ENCODE measurements around the gene NEK1. TPM values are rescaled to one million over a fixed set of nuclear protein-coding genes. Genes with fewer than 3 reads are reported as not detected.

The NEK1 gene
- polyA plus RNA-seq, 1 of the 3 experiments (the other 2 are of a cell fraction): 2.0 TPM

DNA sequence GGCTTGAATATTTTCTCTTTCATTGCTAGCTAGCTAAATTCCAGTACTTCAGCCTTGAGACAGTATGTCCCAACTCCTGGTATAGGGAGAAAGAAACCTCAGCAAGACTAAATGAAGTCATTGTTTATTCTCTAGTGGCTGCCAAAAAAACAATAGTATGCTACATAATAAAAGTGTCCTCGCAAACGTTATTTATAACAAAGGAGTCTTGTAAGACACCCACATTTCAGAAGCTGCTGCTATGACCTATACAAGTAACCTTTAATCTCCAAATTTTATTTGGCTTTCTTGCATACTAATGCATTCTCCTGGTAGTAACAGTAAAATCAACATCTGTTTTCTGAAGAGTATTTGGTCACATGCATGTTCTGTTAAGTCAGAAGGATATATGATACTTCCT is 28.8 kb downstream of the NEK1 start (continued):
- TF ChIP-seq, protein P1, sequence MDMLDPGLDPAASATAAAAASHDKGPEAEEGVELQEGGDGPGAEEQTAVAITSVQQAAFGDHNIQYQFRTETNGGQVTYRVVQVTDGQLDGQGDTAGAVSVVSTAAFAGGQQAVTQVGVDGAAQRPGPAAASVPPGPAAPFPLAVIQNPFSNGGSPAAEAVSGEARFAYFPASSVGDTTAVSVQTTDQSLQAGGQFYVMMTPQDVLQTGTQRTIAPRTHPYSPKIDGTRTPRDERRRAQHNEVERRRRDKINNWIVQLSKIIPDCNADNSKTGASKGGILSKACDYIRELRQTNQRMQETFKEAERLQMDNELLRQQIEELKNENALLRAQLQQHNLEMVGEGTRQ (IDR thresholded peaks at IDR 0.05; ENCODE audit: borderline replicate concordance, low read depth, low read length): no peak
- TF ChIP-seq RAD21 (IDR thresholded peaks at IDR 0.05; ENCODE audit: low read length): no peak

DNA sequence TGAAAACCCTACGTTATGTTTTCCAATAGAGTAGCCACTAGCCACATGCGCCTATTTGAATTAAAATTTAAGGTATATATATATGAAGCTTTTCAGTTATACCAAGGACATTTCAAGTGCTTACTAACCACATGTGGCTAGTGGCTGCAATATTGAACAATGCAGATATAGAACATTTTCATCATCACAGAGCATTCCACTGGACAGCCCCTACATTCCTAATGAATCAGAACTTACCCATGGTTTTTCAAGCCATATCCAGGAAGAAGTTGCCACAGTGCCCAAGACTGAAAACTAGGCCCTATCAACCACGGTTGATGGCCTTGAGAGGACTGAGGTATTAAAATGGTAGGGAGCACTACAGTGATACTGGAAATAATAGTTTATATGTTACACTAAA is 29.7 kb downstream of the NEK1 start:
- H3K9ac ChIP-seq: no peak overlapping the region
- no peak overlapping the region for H3K4me3 ChIP-seq (ENCODE audit: low read depth in 2 of 2, low read length in 1 of 2)
- H3K36me3 ChIP-seq (replicated peaks in 1 of 2; ENCODE audit: control insufficient read depth in 1 of 2, insufficient read depth in 2 of 2, low read length in 1 of 2): peaks cover 32 to 39% of the 10 kb centered on the region in 2 experiments
- no peaks in the 10 kb centered on the region for H3K9me3 ChIP-seq
- H3K4me2 ChIP-seq: no peak overlapping the region
- no peak for TF ChIP-seq POLR2AphosphoS5 (IDR thresholded peaks at IDR 0.05; ENCODE audit: low read depth, low read length)
- TF ChIP-seq NFIC (IDR thresholded peaks at IDR 0.05; ENCODE audit: borderline replicate concordance): no peak
- no peak for TF ChIP-seq RCOR1 (IDR thresholded peaks at IDR 0.05; ENCODE audit: low read length)
- no peak for TF ChIP-seq EZH2phosphoT487 (IDR thresholded peaks at IDR 0.05; ENCODE audit: borderline replicate concordance, low read depth)
- no peak for TF ChIP-seq YY1 (IDR thresholded peaks at IDR 0.05; ENCODE audit: low read depth)
- TF ChIP-seq, protein P2, sequence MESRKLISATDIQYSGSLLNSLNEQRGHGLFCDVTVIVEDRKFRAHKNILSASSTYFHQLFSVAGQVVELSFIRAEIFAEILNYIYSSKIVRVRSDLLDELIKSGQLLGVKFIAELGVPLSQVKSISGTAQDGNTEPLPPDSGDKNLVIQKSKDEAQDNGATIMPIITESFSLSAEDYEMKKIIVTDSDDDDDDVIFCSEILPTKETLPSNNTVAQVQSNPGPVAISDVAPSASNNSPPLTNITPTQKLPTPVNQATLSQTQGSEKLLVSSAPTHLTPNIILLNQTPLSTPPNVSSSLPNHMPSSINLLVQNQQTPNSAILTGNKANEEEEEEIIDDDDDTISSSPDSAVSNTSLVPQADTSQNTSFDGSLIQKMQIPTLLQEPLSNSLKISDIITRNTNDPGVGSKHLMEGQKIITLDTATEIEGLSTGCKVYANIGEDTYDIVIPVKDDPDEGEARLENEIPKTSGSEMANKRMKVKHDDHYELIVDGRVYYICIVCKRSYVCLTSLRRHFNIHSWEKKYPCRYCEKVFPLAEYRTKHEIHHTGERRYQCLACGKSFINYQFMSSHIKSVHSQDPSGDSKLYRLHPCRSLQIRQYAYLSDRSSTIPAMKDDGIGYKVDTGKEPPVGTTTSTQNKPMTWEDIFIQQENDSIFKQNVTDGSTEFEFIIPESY (IDR thresholded peaks at IDR 0.05; ENCODE audit: borderline replicate concordance, low read depth): no peak
- TF ChIP-seq, protein P1 (IDR thresholded peaks at IDR 0.05; ENCODE audit: borderline replicate concordance, low read depth, low read length): no peak
- TF ChIP-seq CHD2 (IDR thresholded peaks at IDR 0.05; ENCODE audit: low read length, partially characterized antibody): no peak
- no peak for TF ChIP-seq SMC3 (IDR thresholded peaks at IDR 0.05; ENCODE audit: low read depth, low read length)
- TF ChIP-seq NRF1 (IDR thresholded peaks at IDR 0.05; ENCODE audit: low read depth, low read length): no peak
- TF ChIP-seq FOSL2 (IDR thresholded peaks at IDR 0.05; ENCODE audit: borderline replicate concordance, low read depth): no peak
- TF ChIP-seq RXRA (IDR thresholded peaks at IDR 0.05; ENCODE audit: borderline replicate concordance, low read depth): no peak
- no peak for TF ChIP-seq FOXM1 (IDR thresholded peaks at IDR 0.05; ENCODE audit: low read depth)
- TF ChIP-seq MXI1 (IDR thresholded peaks at IDR 0.05; ENCODE audit: low read depth, low read length): no peak
- TF ChIP-seq EP300 (IDR thresholded peaks at IDR 0.05; ENCODE audit: borderline replicate concordance in 1 of 2, low read depth in 1 of 2, low read length in 1 of 2): no peak
- no peak for TF ChIP-seq TCF12 (IDR thresholded peaks at IDR 0.05)
- TF ChIP-seq, protein P3, sequence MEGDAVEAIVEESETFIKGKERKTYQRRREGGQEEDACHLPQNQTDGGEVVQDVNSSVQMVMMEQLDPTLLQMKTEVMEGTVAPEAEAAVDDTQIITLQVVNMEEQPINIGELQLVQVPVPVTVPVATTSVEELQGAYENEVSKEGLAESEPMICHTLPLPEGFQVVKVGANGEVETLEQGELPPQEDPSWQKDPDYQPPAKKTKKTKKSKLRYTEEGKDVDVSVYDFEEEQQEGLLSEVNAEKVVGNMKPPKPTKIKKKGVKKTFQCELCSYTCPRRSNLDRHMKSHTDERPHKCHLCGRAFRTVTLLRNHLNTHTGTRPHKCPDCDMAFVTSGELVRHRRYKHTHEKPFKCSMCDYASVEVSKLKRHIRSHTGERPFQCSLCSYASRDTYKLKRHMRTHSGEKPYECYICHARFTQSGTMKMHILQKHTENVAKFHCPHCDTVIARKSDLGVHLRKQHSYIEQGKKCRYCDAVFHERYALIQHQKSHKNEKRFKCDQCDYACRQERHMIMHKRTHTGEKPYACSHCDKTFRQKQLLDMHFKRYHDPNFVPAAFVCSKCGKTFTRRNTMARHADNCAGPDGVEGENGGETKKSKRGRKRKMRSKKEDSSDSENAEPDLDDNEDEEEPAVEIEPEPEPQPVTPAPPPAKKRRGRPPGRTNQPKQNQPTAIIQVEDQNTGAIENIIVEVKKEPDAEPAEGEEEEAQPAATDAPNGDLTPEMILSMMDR (IDR thresholded peaks at IDR 0.05): no peak
- ChIA-PET POLR2A (no interaction called here), CTCF (interaction anchor here (1.0 kb wide), 1 partner anchor 17 kb away, joined by 3 read pairs; no protein-coding TSS in a partner anchor)
- H3K79me2 ChIP-seq (ENCODE audit: insufficient read depth): no peaks in the 10 kb centered on the region
- H2AFZ ChIP-seq (ENCODE audit: low read depth): no peak overlapping the region
- H3K9me2 ChIP-seq: no peaks in the 10 kb centered on the region
- DNase-seq: no peak
- H3K27me3 ChIP-seq (ENCODE audit: insufficient read depth): no peaks in the 10 kb centered on the region
- H3F3A ChIP-seq (replicated peaks; ENCODE audit: insufficient read depth): no peaks in the 10 kb centered on the region
- no peaks in the 10 kb centered on the region for H4K20me1 ChIP-seq (ENCODE audit: insufficient read depth)
- 95% methylated on average over 3 of the region's 3 CpGs for WGBS (ENCODE audit: low lambda C conversion rate)
- no peak overlapping the region for H3K27ac ChIP-seq (ENCODE audit: low read depth in 2 of 2, low read length in 1 of 2)
- no peaks in the 10 kb centered on the region for H3K4me1 ChIP-seq (ENCODE audit: control insufficient read depth in 1 of 2, insufficient read depth in 2 of 2, low read depth in 1 of 2, low read length in 1 of 2)
